CD4-positive, alpha-beta T cell (primary cell): ENCODE data around the gene MYL6. TPM values are rescaled to one million over a fixed set of nuclear protein-coding genes. Genes with fewer than 3 reads are reported as not detected.

Experiments used
- ATAC-seq: fragments of 200-7000 bp; cut with Tn5 transposase; one replicate; pipeline ENCODE4 v1.10.0; 2022; ENCODE audit warnings: mild to moderate bottlenecking; ENCODE audit not compliant: poor library complexity
- CTCF ChIA-PET: fragments of 350-600 bp; sonication (Branson Sonifier 250); formaldehyde crosslinking; loops from one replicate; lab custom pipeline; 2021; ENCODE audit warnings: antibody characterized with exemption, inconsistent platforms; lab: Charles Lee
- POLR2A ChIA-PET: fragments of 350-600 bp; sonication (Branson Sonifier 250); formaldehyde crosslinking; loops from one replicate; lab custom pipeline; 2021; ENCODE audit warnings: antibody characterized with exemption, inconsistent platforms; lab: Charles Lee
- DNase-seq, 14 experiments: peaks; one replicate each; pipeline ENCODE4 v3.0.0-alpha.2; 2013 to 2020; ENCODE audit warnings: mixed read lengths in 2 of 14
- H3K27ac ChIP-seq, 2 donors: one replicate each; pipeline versions ENCODE4 v1.5.1 to v1.7.0; 2013; ENCODE audit warnings: low read length in 2 of 2, low read depth in 1 of 2, mild to moderate bottlenecking in 1 of 2
- H3K27me3 ChIP-seq, 2 experiments: 1 replicate in 1 of 2; 2 replicates in 1 of 2; pipeline versions ENCODE4 v1.6.1 to v1.7.0; 2013; ENCODE audit warnings: low read length in 2 of 2, control low read depth in 1 of 2, mild to moderate bottlenecking in 1 of 2, moderate library complexity in 1 of 2; ENCODE audit not compliant: insufficient read depth in 2 of 2, control insufficient read depth in 1 of 2
- H3K36me3 ChIP-seq: one replicate; pipeline ENCODE4 v1.6.1; 2013; ENCODE audit warnings: low read length, control low read depth; ENCODE audit not compliant: insufficient read depth
- H3K4me1 ChIP-seq: one replicate; pipeline ENCODE4 v1.6.1; 2013; ENCODE audit warnings: low read length, control low read depth; ENCODE audit not compliant: insufficient read depth
- H3K4me3 ChIP-seq: one replicate; pipeline ENCODE4 v1.5.1; 2013; ENCODE audit warnings: mild to moderate bottlenecking, low read length, moderate library complexity
- H3K9me3 ChIP-seq, 2 experiments: 1 replicate in 1 of 2; 2 replicates in 1 of 2; pipeline versions ENCODE4 v1.6.1 to v1.7.0; 2013; ENCODE audit warnings: low read length in 2 of 2, mild to moderate bottlenecking in 2 of 2, control low read depth in 1 of 2, moderate library complexity in 1 of 2; ENCODE audit not compliant: control insufficient read depth in 1 of 2, insufficient read depth in 1 of 2
- H3K27ac Mint-ChIP-seq: one replicate; pipeline ENCODE4 v1.8.0; 2020; ENCODE audit warnings: mixed read lengths
- H3K27me3 Mint-ChIP-seq: one replicate; pipeline ENCODE4 v1.8.0; 2021; ENCODE audit warnings: mixed read lengths
- H3K36me3 Mint-ChIP-seq: one replicate; pipeline ENCODE4 v1.8.0; 2021; ENCODE audit warnings: low read depth, mixed read lengths
- H3K4me1 Mint-ChIP-seq: one replicate; pipeline ENCODE4 v1.8.0; 2021; ENCODE audit warnings: low read depth, mixed read lengths
- H3K4me3 Mint-ChIP-seq: one replicate; pipeline ENCODE4 v1.8.0; 2020; ENCODE audit warnings: mild to moderate bottlenecking, mixed read lengths
- H3K9me3 Mint-ChIP-seq: one replicate; pipeline ENCODE4 v1.8.0; 2020; ENCODE audit warnings: mixed read lengths
- intact Hi-C, 2 experiments: fragments of 100-400 bp; cut with DNase I in 1 of 2; cut with micrococcal nuclease in 1 of 2; formaldehyde crosslinking; loops; one replicate each; pipeline versions ENCODE4 v1.15.1 to v1.9.0; 2023 to 2025; cut with DNase I, micrococcal nuclease
- total RNA-seq, 174 experiments: library from RNA in 2 of 174; stranded (reverse) in 2 of 174; gene quantifications; one replicate each; pipeline ENCODE4 v1.2.3 and lab custom pipeline; 2021 to 2026
- TF ChIP-seq, protein P1 (sequence below): fragments of 200-600 bp; IDR thresholded peaks from one replicate; pipeline ENCODE4 v1.8.0; 2022; ENCODE audit warnings: antibody characterized with exemption, mild to moderate bottlenecking

The MYL6 gene
- total RNA-seq, 2 experiments from 2014 or later: 670 to 673 TPM

GRCh38 chr12:56143217-56143616, 14.9 kb upstream of the MYL6 start:
- DNase-seq (peak in 3 of 14 experiments; percentile 14 to 59 (median 51)), ATAC-seq (peak; percentile 43)
- CTCF ChIA-PET: interaction anchor here (0.5 to 2.7 kb wide), 3 partner anchors 17 to 58 kb away, joined by 3 to 13 read pairs (median 10); partner anchors contain the start of gene SMARCC2
- Histone ChIP-seq H3K27ac (peak overlapping the region in 1 of 2 donors; percentile 7), H3K4me3 (no peak overlapping the region), H3K27me3 (no peaks in the 10 kb centered on the region), H3K9me3 (no peaks in the 10 kb centered on the region), H3K4me1 (peaks cover 58% of the 10 kb centered on the region), H3K36me3 (peaks cover 70% of the 10 kb centered on the region)
- Mint-ChIP-seq H3K27me3 (no peaks in the 10 kb centered on the region), H3K27ac (peak overlapping the region; percentile 81), H3K4me3 (no peak overlapping the region), H3K9me3 (no peaks in the 10 kb centered on the region), H3K36me3 (peaks cover 74% of the 10 kb centered on the region), H3K4me1 (peaks cover 49% of the 10 kb centered on the region)
- TF ChIP-seq, protein P1, sequence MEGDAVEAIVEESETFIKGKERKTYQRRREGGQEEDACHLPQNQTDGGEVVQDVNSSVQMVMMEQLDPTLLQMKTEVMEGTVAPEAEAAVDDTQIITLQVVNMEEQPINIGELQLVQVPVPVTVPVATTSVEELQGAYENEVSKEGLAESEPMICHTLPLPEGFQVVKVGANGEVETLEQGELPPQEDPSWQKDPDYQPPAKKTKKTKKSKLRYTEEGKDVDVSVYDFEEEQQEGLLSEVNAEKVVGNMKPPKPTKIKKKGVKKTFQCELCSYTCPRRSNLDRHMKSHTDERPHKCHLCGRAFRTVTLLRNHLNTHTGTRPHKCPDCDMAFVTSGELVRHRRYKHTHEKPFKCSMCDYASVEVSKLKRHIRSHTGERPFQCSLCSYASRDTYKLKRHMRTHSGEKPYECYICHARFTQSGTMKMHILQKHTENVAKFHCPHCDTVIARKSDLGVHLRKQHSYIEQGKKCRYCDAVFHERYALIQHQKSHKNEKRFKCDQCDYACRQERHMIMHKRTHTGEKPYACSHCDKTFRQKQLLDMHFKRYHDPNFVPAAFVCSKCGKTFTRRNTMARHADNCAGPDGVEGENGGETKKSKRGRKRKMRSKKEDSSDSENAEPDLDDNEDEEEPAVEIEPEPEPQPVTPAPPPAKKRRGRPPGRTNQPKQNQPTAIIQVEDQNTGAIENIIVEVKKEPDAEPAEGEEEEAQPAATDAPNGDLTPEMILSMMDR: no peak
- POLR2A ChIA-PET: interaction anchor here (0.7 to 6.3 kb wide), 5 partner anchors 7 to 15 kb away, joined by 3 to 35 read pairs (median 7); partner anchors contain the start of genes ESYT1, MYL6 and MYL6B
- intact Hi-C loops: no loop called here

DNA sequence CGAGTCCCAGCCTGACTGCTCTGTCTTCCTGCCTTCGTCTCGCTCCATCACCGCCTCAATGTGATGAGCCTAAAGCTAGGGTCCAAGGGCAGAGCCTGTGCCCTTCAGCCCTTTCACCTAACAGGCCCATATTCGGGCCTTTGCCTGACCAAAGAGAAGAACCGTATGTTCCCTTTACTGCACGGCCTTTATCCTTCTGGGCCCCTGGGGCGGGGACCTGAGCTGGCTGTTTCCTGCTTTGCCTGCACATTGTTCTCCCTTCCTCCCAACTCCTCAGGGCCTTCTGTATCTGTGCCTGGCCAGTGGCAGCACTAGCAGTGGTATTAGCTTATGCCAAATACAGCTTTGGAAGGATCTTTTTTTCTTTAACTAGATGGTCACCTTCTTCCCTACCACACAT, 14.3 kb upstream of the MYL6 start:
- Mint-ChIP-seq H3K4me1 (peaks cover 42% of the 10 kb centered on the region), H3K27me3 (no peaks in the 10 kb centered on the region), H3K27ac (peak overlapping the region; percentile 81), H3K4me3 (no peak overlapping the region), H3K9me3 (no peaks in the 10 kb centered on the region), H3K36me3 (peaks cover 68% of the 10 kb centered on the region)
- H3K36me3 ChIP-seq: peaks cover 64% of the 10 kb centered on the region
- ChIA-PET CTCF (interaction anchor here (2.0 to 2.7 kb wide), 2 partner anchors 18 to 46 kb away, joined by 10 to 13 read pairs; partner anchors contain the start of gene SMARCC2), POLR2A (interaction anchor here (0.9 to 2.0 kb wide), 4 partner anchors 12 to 19 kb away, joined by 3 to 10 read pairs (median 5); partner anchors contain the start of genes ESYT1 and MYL6)
- DNase-seq (no peak), ATAC-seq (no peak)
- H3K9me3 ChIP-seq: no peaks in the 10 kb centered on the region
- no peaks in the 10 kb centered on the region for H3K27me3 ChIP-seq
- no peak overlapping the region for H3K4me3 ChIP-seq
- TF ChIP-seq, protein P1: no peak
- H3K4me1 ChIP-seq: peaks cover 51% of the 10 kb centered on the region
- H3K27ac ChIP-seq: peak overlapping the region in 1 of 2 donors; percentile 7
- intact Hi-C loops: no loop called here

DNA sequence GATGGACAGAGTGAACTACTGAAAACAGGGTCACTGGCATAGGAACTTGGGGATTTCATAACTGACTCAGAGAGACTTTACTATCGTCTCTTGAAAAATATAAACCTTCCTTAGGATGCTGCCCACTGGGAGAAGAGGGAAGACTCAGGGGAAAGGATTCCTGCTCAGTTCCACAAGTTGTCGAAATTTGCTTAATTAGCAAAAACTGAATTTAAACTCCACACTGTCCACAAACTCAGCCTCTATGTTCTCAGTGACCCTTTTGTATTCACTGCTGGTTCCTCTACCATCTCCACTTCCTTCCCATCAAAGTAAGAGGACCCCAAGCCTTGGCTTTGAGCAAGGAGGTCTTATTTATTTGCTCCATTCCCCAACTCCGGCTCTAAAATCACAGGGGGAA, 12.9 kb upstream of the MYL6 start:
- POLR2A ChIA-PET: interaction anchor here (1.1 to 2.0 kb wide), 2 partner anchors 17 to 18 kb away, joined by 3 to 10 read pairs; partner anchors contain the start of gene ESYT1
- no peak for DNase-seq
- H3K9me3 Mint-ChIP-seq: no peaks in the 10 kb centered on the region

More for the DNA sequence above, 12.9 kb upstream of the MYL6 start:
- Histone ChIP-seq H3K36me3 (peaks cover 56% of the 10 kb centered on the region), H3K27ac (no peak overlapping the region), H3K4me1 (peaks cover 39% of the 10 kb centered on the region), H3K9me3 (no peaks in the 10 kb centered on the region), H3K27me3 (no peaks in the 10 kb centered on the region), H3K4me3 (no peak overlapping the region)
- intact Hi-C loops: no loop called here
- CTCF ChIA-PET: interaction anchor here (0.9 to 2.0 kb wide), 2 partner anchors 19 to 77 kb away, joined by 3 to 10 read pairs; no protein-coding TSS in a partner anchor
- Mint-ChIP-seq H3K27me3 (no peaks in the 10 kb centered on the region), H3K36me3 (peaks cover 56% of the 10 kb centered on the region), H3K27ac (peak overlapping the region; percentile 42), H3K4me3 (no peak overlapping the region), H3K4me1 (peaks cover 38% of the 10 kb centered on the region)
- TF ChIP-seq, protein P1: no peak
- ATAC-seq: no peak
